GM12878 (cell line): Measurements from ENCODE around the gene AP3S1.
"Not testable (repeated sequence)": the region's sequence is repeated elsewhere in the genome, so short reads cannot be mapped to it uniquely, and the experiment has no call there.

Experiments used
- ASH2L ChIP-seq: fragments of 300-600, 200-600 bp; sonication (generic); IDR thresholded peaks from 2 replicates; pipeline ENCODE4 v1.6.1; 2017; ENCODE audit warnings: low read depth, mild to moderate bottlenecking, borderline replicate concordance
- CBX3 ChIP-seq: fragments of 200-600 bp; sonication (generic); IDR thresholded peaks from 2 replicates; pipeline ENCODE4 v1.6.1; 2016; ENCODE audit warnings: low read depth, borderline replicate concordance
- CTCF ChIP-seq, 3 experiments: IDR thresholded peaks in 2 of 3; conservative IDR thresholded peaks in 1 of 3; 2 replicates each; pipeline ENCODE4 v1.5.1; 2011; ENCODE audit warnings: low read depth in 3 of 3, low read length in 3 of 3, mild to moderate bottlenecking in 3 of 3, control low read depth in 2 of 3, moderate library complexity in 2 of 3, inconsistent platforms in 1 of 3, mixed read lengths in 1 of 3; ENCODE audit not compliant: control insufficient read depth in 2 of 3, insufficient read depth in 1 of 3; ENCODE audit errors: extremely low read depth in 1 of 3
- MXI1 ChIP-seq: fragments of 150-350 bp; IDR thresholded peaks from 2 replicates; pipeline ENCODE4 v1.6.1; 2011; ENCODE audit warnings: low read depth, mild to moderate bottlenecking, inconsistent platforms, low read length, improper control_type of control experiment
- NR2C2 ChIP-seq: IDR thresholded peaks from 2 replicates; pipeline ENCODE4 v1.6.1; 2011; ENCODE audit warnings: borderline replicate concordance, low read depth; ENCODE audit not compliant: control insufficient read depth, insufficient read length
- POLR2A ChIP-seq: IDR thresholded peaks from 2 replicates; pipeline ENCODE4 v1.6.1; 2011; ENCODE audit warnings: low read depth, mild to moderate bottlenecking, low read length
- POLR2AphosphoS5 ChIP-seq: IDR thresholded peaks from 2 replicates; pipeline ENCODE4 v1.6.1; 2011; ENCODE audit warnings: mild to moderate bottlenecking, low read length, inconsistent platforms
- TAF1 ChIP-seq: IDR thresholded peaks from 2 replicates; pipeline ENCODE4 v1.6.1; 2011; ENCODE audit warnings: mild to moderate bottlenecking, low read depth, low read length, borderline replicate concordance
- ZBTB33 ChIP-seq: fragments of 450-650 bp; IDR thresholded peaks from 2 replicates; pipeline ENCODE4 v1.6.1; 2017; ENCODE audit warnings: mild to moderate bottlenecking
- TF ChIP-seq, protein P1 (sequence below): IDR thresholded peaks from 2 replicates; pipeline ENCODE4 v1.6.1; 2012; ENCODE audit warnings: mild to moderate bottlenecking, low read depth, low read length

- TF ChIP-seq CTCF (IDR thresholded peaks at IDR 0.05 in 2 of 3, conservative IDR thresholded peaks at IDR 0.05 in 1 of 3; ENCODE audit: control insufficient read depth in 2 of 3, extremely low read depth in 1 of 3, insufficient read depth in 1 of 3, low read depth in 3 of 3, low read length in 3 of 3); NR2C2; ZBTB33; POLR2AphosphoS5; POLR2A; TAF1; ASH2L; MXI1; CBX3: not testable (repeated sequence)
- TF ChIP-seq, protein P1, sequence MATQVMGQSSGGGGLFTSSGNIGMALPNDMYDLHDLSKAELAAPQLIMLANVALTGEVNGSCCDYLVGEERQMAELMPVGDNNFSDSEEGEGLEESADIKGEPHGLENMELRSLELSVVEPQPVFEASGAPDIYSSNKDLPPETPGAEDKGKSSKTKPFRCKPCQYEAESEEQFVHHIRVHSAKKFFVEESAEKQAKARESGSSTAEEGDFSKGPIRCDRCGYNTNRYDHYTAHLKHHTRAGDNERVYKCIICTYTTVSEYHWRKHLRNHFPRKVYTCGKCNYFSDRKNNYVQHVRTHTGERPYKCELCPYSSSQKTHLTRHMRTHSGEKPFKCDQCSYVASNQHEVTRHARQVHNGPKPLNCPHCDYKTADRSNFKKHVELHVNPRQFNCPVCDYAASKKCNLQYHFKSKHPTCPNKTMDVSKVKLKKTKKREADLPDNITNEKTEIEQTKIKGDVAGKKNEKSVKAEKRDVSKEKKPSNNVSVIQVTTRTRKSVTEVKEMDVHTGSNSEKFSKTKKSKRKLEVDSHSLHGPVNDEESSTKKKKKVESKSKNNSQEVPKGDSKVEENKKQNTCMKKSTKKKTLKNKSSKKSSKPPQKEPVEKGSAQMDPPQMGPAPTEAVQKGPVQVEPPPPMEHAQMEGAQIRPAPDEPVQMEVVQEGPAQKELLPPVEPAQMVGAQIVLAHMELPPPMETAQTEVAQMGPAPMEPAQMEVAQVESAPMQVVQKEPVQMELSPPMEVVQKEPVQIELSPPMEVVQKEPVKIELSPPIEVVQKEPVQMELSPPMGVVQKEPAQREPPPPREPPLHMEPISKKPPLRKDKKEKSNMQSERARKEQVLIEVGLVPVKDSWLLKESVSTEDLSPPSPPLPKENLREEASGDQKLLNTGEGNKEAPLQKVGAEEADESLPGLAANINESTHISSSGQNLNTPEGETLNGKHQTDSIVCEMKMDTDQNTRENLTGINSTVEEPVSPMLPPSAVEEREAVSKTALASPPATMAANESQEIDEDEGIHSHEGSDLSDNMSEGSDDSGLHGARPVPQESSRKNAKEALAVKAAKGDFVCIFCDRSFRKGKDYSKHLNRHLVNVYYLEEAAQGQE = not testable (repeated sequence)
Observed at GRCh38 chr5:115930171-115930570, 88.4 kb downstream of the AP3S1 start.
